Vagina (tissue), 2 donors: Measurements from ENCODE around the gene CD8A. TPM values are rescaled to one million over a fixed set of nuclear protein-coding genes. Genes with fewer than 3 reads are reported as not detected.

Source experiments
- DNase-seq, 2 donors: peaks; one replicate each; pipeline ENCODE4 v3.0.0-alpha.2; 2017; ENCODE audit errors: extremely low spot score in 2 of 2
- H3K27ac ChIP-seq: fragments of 200-600 bp; sonication (generic); one replicate; pipeline ENCODE4 v1.5.1; 2019
- H3K27me3 ChIP-seq: fragments of 200-600 bp; sonication (generic); one replicate; pipeline ENCODE4 v1.5.1; 2019
- H3K36me3 ChIP-seq, 2 donors: fragments of 200-600 bp; sonication (generic); one replicate each; pipeline ENCODE4 v1.5.1; 2017 to 2019
- H3K4me1 ChIP-seq: fragments of 200-600 bp; sonication (generic); one replicate; pipeline ENCODE4 v1.5.1; 2019
- H3K4me3 ChIP-seq, 2 donors: fragments of 200-600 bp; sonication (generic); 1 replicate in 1 of 2; 2 replicates in 1 of 2; pipeline ENCODE4 v1.5.1; 2016 to 2019
- H3K9me3 ChIP-seq: fragments of 200-600 bp; sonication (generic); one replicate; pipeline ENCODE4 v1.5.1; 2019
- POLR2A ChIP-seq, 2 donors: fragments of 450-650 bp; IDR thresholded peaks; one replicate each; pipeline ENCODE4 v1.6.1; 2017; ENCODE audit warnings: antibody characterized with exemption in 2 of 2, mild to moderate bottlenecking in 2 of 2, moderate library complexity in 2 of 2
- POLR2AphosphoS5 ChIP-seq, 2 donors: sonication (generic); formaldehyde crosslinking; IDR thresholded peaks; one replicate each; pipeline ENCODE4 v1.9.0; 2017; ENCODE audit warnings: antibody characterized with exemption in 2 of 2, mild to moderate bottlenecking in 2 of 2, low read depth in 1 of 2; ENCODE audit not compliant: insufficient read depth in 1 of 2
- intact Hi-C: fragments of 100-400 bp; cut with DNase I; formaldehyde crosslinking; loops from one replicate; pipeline ENCODE4 v1.15.1; 2023
- total RNA-seq: library from RNA; depleted of rRNA; stranded (reverse); fragments of >200 nt; gene quantifications from one replicate; pipeline ENCODE4 v1.2.3, GENCODE V29; 2016
- TF ChIP-seq, protein P1 (sequence below), 3 experiments: fragments of 450-650 bp in 2 of 3; fragments of 200-600 bp in 1 of 3; sonication (generic) in 1 of 3; IDR thresholded peaks; one replicate each; pipeline ENCODE4 v1.5.1; 2017 to 2019; ENCODE audit warnings: antibody characterized with exemption in 3 of 3, mild to moderate bottlenecking in 2 of 3, moderate library complexity in 2 of 3

Gene CD8A
- total RNA-seq, 1 donor from 2014 or later: 6.9 TPM

DNA sequence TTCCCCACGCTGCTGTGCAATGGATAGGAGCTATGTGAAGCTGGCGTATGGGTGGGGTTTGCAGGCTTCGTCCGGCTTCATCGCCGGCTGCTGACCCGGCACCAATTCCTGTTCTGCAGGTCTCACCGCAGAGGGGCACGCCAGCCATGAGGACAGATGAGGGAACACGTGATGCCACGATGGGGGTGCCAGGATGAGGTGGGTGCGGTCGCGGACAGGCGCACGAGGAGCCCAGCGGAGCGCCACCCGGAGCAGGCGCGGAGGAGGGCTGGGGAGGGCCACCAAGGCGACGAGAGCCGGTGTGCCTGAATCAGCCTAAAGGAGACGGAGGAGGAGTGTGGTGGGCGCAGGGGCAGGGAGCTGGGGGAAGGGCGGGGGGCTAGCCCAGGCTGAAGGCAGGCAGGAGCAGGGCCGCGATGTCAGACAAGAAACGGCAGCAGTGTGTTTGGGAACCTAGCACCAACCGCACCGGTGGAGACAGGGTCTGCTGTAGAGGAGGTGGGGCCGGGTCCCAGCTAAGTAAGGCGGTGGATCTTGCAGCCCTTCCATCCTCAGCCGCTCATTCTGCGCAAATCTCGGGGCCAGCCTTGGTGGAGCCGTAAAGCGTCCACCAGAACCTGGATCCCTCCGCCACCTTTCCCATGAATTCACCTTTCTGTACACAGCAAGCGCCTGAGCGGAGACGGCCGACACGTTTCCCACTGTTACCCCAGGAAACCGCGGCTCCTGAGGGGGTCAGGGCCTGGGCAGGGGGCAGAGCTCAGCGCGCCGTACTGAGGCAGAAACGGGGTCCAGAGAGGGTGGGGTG, 17.0 kb upstream of the CD8A start:
- intact Hi-C loops: no loop called here
- H3K4me3 ChIP-seq: peak overlapping the region; percentile 35 to 49
- no peak for DNase-seq
- peaks cover 8% of the 10 kb centered on the region for H3K27me3 ChIP-seq
- H3K27ac ChIP-seq: peak overlapping the region; percentile 16
- H3K9me3 ChIP-seq: no peaks in the 10 kb centered on the region
- H3K4me1 ChIP-seq: peaks cover 30% of the 10 kb centered on the region
- no peaks in the 10 kb centered on the region for H3K36me3 ChIP-seq
- TF ChIP-seq POLR2AphosphoS5 (IDR thresholded peaks at IDR 0.05; ENCODE audit: insufficient read depth in 1 of 2, low read depth in 1 of 2): peak; percentile 8 to 38
- TF ChIP-seq, protein P1, sequence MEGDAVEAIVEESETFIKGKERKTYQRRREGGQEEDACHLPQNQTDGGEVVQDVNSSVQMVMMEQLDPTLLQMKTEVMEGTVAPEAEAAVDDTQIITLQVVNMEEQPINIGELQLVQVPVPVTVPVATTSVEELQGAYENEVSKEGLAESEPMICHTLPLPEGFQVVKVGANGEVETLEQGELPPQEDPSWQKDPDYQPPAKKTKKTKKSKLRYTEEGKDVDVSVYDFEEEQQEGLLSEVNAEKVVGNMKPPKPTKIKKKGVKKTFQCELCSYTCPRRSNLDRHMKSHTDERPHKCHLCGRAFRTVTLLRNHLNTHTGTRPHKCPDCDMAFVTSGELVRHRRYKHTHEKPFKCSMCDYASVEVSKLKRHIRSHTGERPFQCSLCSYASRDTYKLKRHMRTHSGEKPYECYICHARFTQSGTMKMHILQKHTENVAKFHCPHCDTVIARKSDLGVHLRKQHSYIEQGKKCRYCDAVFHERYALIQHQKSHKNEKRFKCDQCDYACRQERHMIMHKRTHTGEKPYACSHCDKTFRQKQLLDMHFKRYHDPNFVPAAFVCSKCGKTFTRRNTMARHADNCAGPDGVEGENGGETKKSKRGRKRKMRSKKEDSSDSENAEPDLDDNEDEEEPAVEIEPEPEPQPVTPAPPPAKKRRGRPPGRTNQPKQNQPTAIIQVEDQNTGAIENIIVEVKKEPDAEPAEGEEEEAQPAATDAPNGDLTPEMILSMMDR (IDR thresholded peaks at IDR 0.05): no peak

DNA sequence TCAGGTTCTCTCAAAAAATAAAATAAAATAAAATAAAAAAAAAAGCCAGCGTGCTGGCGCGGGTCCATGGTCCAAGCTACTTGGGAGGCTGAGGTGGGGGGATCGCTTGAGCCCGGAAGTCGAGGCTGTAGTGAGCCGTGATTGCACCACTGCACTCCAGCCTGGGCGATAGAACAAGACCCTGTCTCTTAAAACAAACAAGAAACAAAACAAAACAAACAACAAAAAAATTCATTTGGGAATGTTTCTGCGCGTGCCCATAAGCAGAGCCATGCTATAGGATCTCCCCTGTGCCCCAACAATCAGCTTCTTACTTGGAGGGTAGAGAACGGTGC, 16.4 kb upstream of the CD8A start:
- no peak for DNase-seq
- Histone ChIP-seq H3K27me3 (peaks cover 8% of the 10 kb centered on the region), H3K4me3 (peak overlapping the region; percentile 35 to 49), H3K4me1 (peaks cover 30% of the 10 kb centered on the region), H3K36me3 (no peaks in the 10 kb centered on the region), H3K9me3 (no peaks in the 10 kb centered on the region), H3K27ac (peak overlapping the region; percentile 16)
- intact Hi-C loops: no loop called here
- TF ChIP-seq POLR2AphosphoS5 (IDR thresholded peaks at IDR 0.05; ENCODE audit: insufficient read depth in 1 of 2, low read depth in 1 of 2): no peak
- no peak for TF ChIP-seq POLR2A (IDR thresholded peaks at IDR 0.05)
- TF ChIP-seq, protein P1 (IDR thresholded peaks at IDR 0.05): no peak

- Histone ChIP-seq H3K36me3 (no peaks in the 10 kb centered on the region), H3K4me3 (no peak overlapping the region)
Measured at GRCh38 chr2:86806059-86806857, 15.5 kb upstream of the CD8A start.

DNA sequence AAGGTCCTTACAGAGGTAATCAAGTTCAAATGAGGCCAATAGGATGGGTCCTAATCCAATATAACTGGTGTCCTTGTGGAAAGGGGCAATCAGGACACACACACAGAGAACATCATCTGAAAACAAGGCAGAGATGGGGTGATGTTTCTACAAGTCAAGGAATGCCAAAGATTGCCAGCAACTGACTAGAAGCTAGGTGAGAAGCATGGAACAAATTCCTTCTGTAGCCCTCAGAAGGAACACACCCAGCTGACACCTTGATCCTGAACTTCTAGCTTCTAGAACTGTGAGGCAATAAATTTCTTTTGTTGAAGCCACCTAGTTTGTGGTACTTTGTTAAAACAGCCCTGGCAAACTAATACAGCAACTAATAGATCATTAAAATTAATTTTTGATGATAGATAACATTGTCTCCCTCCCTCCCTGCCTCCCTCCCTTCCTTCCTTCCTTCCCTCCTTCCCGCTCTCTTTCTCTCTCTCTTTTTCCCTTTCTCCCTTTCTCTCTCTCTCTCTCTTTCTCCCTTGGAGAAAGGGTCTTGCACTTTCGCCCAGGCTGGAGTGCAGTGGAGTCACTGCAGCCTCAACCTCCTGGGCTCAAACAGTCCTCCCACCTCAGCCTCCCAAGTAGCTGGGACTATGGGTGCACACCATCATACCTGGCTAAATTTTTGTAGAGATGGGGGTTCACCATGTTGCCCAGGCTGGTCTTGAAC, 10.3 kb upstream of the CD8A start:
- Histone ChIP-seq H3K36me3 (no peaks in the 10 kb centered on the region), H3K9me3 (no peaks in the 10 kb centered on the region), H3K4me1 (no peaks in the 10 kb centered on the region), H3K27me3 (no peaks in the 10 kb centered on the region), H3K4me3 (no peak overlapping the region), H3K27ac (no peak overlapping the region)
- intact Hi-C loops: no loop called here
- no peak for DNase-seq
- no peak for TF ChIP-seq POLR2A (IDR thresholded peaks at IDR 0.05)
- TF ChIP-seq, protein P1 (IDR thresholded peaks at IDR 0.05): no peak
- TF ChIP-seq POLR2AphosphoS5 (IDR thresholded peaks at IDR 0.05; ENCODE audit: insufficient read depth in 1 of 2, low read depth in 1 of 2): no peak

More at GRCh38 chr2:86806059-86806857, 15.5 kb upstream of the CD8A start:
- Histone ChIP-seq H3K27me3 (peaks cover 8% of the 10 kb centered on the region), H3K4me1 (peaks cover 30% of the 10 kb centered on the region), H3K9me3 (no peaks in the 10 kb centered on the region), H3K27ac (no peak overlapping the region)
- intact Hi-C loops: no loop called here
- DNase-seq: no peak
- no peak for TF ChIP-seq POLR2A (IDR thresholded peaks at IDR 0.05)
- TF ChIP-seq POLR2AphosphoS5 (IDR thresholded peaks at IDR 0.05; ENCODE audit: insufficient read depth in 1 of 2, low read depth in 1 of 2): no peak
- TF ChIP-seq, protein P1 (IDR thresholded peaks at IDR 0.05): no peak
